Stimulated activated memory B cell treated with anti-CD40 and anti-IgM and Interleukin-4, amounts not matched to agents 10 μg/mL and 1 μg/mL and 100 μg/mL, for 72 hours (primary cell): Measurements from ENCODE around the gene UBXN10.

Experiments used
- ATAC-seq: fragments of 150-1000 bp; cut with Tn5 transposase; 2 replicates; pipeline ENCODE4 v1.10.0; 2021
- H3K27ac Mint-ChIP-seq: one replicate; pipeline ENCODE4 v1.8.0; 2022; ENCODE audit warnings: mild to moderate bottlenecking, mixed read lengths
- H3K27me3 Mint-ChIP-seq: one replicate; pipeline ENCODE4 v1.8.0; 2022; ENCODE audit warnings: mixed read lengths
- H3K36me3 Mint-ChIP-seq: one replicate; pipeline ENCODE4 v1.8.0; 2022; ENCODE audit warnings: mixed read lengths
- H3K4me1 Mint-ChIP-seq: one replicate; pipeline ENCODE4 v1.8.0; 2022; ENCODE audit warnings: mixed read lengths
- H3K4me3 Mint-ChIP-seq: one replicate; pipeline ENCODE4 v1.8.0; 2022; ENCODE audit warnings: mild to moderate bottlenecking, moderate library complexity, mixed read lengths
- H3K9me3 Mint-ChIP-seq: one replicate; pipeline ENCODE4 v1.8.0; 2022; ENCODE audit warnings: mixed read lengths

The UBXN10 gene

DNA sequence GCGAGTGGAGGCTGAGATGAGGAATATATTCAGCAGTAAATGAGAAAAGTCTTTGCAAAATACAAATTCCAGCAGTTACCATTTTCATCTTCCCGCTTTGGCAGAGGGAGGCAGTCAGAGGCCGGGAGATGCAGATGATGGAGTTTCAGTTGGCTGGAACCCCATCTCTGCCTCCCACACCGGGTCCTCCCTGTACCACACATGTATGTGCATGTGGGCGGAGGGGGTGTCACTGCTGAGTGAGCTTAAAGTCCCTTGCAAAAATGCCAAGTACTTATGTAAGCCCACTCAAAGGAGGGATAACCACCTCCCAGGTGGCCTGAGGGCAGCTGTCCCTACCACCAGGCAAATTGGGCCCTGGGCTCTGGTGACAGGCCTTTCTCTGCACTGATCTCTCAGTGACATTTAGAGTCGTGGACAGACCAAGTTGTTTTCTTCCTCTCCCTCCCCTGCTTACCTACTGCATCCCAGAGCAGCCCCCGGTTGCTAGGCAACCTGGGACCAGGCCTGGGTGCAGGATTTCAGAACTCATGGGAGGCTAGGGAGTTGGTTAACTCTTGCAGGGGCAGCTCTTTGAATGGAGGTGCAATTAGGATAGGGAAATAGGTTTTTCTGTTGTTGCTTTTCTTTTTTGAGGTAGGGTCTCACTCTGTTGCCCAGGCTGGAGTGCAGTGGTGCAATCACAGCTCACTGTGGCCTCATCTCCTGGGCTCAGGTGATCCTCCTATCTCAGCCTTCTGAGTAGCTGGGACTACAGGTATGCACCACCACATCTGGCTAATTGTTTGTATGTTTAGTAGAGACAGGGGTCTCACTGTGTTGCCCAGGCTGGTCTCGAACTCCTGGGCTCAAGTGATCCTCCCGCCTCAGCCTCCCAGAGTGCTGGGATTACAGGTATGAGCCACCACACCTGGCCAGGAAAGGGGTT lies 17.1 kb upstream of the UBXN10 start:
- Mint-ChIP-seq H3K36me3 (peaks cover 5% of the 10 kb centered on the region), H3K4me1 (peaks cover 14% of the 10 kb centered on the region), H3K27me3 (peaks cover 20% of the 10 kb centered on the region), H3K27ac (no peak overlapping the region), H3K4me3 (no peak overlapping the region), H3K9me3 (peaks cover 12% of the 10 kb centered on the region)
- no peak for ATAC-seq

DNA sequence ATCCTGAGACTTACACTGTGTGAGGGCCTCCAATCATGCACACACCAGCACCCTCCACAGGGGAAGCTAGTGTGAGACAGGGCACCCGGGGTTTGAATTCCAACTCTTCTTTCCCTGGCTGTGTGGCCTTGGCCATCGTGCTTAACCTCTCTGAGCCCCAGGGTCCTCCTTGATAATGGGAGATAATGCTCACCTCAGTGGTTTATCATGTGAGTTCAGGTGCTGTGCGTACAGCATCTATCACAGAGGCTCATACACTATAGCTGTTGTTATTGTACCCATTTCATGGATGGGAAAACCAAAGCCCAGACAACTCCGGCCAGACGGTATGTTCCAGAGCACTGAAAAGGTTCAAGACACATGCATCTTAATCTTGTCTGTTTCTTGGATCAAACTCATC lies 16.0 kb upstream of the UBXN10 start:
- Mint-ChIP-seq H3K27me3 (peaks cover 20% of the 10 kb centered on the region), H3K4me3 (no peak overlapping the region), H3K27ac (no peak overlapping the region), H3K36me3 (peaks cover 3% of the 10 kb centered on the region), H3K9me3 (peaks cover 8% of the 10 kb centered on the region), H3K4me1 (peaks cover 19% of the 10 kb centered on the region)
- no peak for ATAC-seq

GRCh38 chr1:20172033-20172590 lies 13.8 kb upstream of the UBXN10 start:
- Mint-ChIP-seq H3K36me3 (no peaks in the 10 kb centered on the region), H3K27ac (peak overlapping the region; percentile 48), H3K27me3 (peaks cover 9% of the 10 kb centered on the region), H3K4me3 (no peak overlapping the region), H3K4me1 (peaks cover 23% of the 10 kb centered on the region), H3K9me3 (no peaks in the 10 kb centered on the region)
- no peak for ATAC-seq

DNA sequence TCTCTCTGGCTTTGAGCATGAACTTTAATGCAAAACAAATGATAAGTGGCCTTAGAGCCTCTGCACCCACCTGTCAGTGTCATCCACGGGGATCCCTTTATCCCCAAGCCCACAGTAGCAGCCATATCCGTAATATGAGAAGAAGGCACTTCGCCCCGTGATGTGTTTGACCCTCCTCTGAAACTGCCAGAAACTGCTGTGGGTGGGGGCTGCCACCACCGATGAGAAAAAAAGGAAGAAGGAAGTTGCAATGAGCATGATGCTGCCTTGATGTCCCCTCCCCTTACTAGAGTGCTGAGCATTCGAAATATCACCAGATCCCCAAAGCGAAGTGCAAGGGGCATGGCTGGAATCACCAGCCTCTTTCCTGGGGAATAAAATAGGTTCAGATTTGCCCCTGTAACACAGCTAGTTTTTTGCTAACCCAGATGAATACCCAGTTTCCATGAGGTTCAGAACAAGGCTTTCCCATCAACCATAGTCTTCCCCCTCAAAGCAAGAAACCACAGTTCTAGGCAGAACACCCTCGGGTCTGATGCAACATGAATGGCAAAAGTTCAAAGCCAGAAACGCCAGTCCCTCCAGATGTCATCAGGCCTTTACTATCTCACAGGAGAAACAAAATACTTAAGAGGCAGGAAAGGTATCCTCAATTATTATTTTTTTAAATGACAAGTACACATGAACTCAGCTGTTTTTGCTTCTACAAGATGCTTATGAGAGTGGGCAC lies 10.8 kb upstream of the UBXN10 start:
- no peaks in the 10 kb centered on the region for H3K27me3 Mint-ChIP-seq
- peaks cover 11% of the 10 kb centered on the region for H3K9me3 Mint-ChIP-seq
- ATAC-seq, result peak; percentile 40
- H3K4me3 Mint-ChIP-seq, result no peak overlapping the region
- H3K36me3 Mint-ChIP-seq, result no peaks in the 10 kb centered on the region
- peaks cover 23% of the 10 kb centered on the region for H3K4me1 Mint-ChIP-seq
- peak overlapping the region; percentile 35 for H3K27ac Mint-ChIP-seq

GRCh38 chr1:20178634-20179370 lies 7.1 kb upstream of the UBXN10 start:
- Mint-ChIP-seq H3K36me3 (no peaks in the 10 kb centered on the region), H3K4me1 (peaks cover 8% of the 10 kb centered on the region), H3K9me3 (peaks cover 12% of the 10 kb centered on the region), H3K27ac (no peak overlapping the region), H3K27me3 (peaks cover 8% of the 10 kb centered on the region), H3K4me3 (no peak overlapping the region)
- ATAC-seq, result peak; percentile 28

DNA sequence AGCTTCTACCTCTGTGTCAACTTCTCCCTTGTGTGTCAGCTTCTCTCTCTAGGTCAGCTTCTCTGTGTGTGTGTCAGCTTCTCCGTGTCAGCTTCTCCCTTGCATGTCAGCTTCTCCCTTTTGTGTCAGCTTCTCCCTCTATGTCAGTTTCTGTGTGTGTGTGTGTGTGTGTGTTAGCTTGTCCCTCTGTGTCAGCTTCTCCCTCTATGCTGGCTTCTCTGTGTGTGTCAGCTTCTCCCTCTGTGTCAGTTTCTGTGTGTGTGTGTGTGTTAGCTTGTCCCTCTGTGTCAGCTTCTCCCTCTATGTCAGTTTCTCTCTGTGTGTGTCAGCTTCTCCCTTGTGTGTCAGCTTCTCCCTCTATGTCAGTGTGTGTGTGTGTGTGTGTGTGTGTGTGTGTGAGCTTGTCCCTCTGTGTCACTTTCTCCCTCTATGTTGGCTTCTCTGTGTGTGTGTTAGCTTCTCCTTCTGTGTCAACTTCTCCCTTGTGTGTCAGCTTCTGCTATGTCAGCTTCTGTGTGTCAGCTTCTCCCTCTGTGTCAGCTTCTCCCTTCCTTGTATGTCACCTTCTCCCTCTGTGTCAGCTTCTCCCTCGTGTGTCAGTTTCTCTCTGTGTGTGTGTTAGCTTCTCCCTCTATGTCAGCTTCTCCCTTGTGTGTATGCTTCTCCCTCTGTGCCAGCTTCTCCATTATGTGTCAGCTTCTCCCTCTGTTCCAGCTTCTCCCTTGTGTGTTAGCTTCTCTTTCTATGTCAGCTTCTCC lies 6.3 kb upstream of the UBXN10 start:
- H3K36me3 Mint-ChIP-seq, result no peaks in the 10 kb centered on the region
- H3K4me3 Mint-ChIP-seq, result no peak overlapping the region
- peaks cover 12% of the 10 kb centered on the region for H3K9me3 Mint-ChIP-seq
- no peak for ATAC-seq
- H3K4me1 Mint-ChIP-seq, result peaks cover 11% of the 10 kb centered on the region
- no peak overlapping the region for H3K27ac Mint-ChIP-seq
- H3K27me3 Mint-ChIP-seq, result peaks cover 16% of the 10 kb centered on the region

- no peak overlapping the region for H3K4me3 Mint-ChIP-seq
- H3K27me3 Mint-ChIP-seq, result peaks cover 23% of the 10 kb centered on the region
- peaks cover 11% of the 10 kb centered on the region for H3K4me1 Mint-ChIP-seq
- no peaks in the 10 kb centered on the region for H3K36me3 Mint-ChIP-seq
- peaks cover 12% of the 10 kb centered on the region for H3K9me3 Mint-ChIP-seq
- H3K27ac Mint-ChIP-seq, result no peak overlapping the region
- ATAC-seq, result no peak
Observed at GRCh38 chr1:20180129-20180843, 5.6 kb upstream of the UBXN10 start.

DNA sequence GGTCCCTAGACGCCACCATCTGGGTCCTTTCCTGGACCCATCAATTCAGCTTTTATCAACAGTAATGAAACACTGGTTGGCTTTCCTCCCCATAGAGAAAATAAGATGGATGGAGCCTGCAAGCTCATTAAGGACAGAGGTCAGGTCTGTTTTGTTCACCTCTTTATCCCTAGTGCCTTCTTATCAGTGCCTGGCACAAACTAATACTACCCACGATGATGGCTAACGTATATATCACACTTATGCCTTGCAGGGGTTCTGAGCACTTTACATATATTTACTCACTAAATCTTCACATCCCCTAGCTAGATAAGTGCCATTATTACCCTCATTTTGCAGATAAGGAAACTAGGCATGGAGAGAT lies 5.1 kb upstream of the UBXN10 start:
- peaks cover 12% of the 10 kb centered on the region for H3K9me3 Mint-ChIP-seq
- no peaks in the 10 kb centered on the region for H3K36me3 Mint-ChIP-seq
- peaks cover 26% of the 10 kb centered on the region for H3K27me3 Mint-ChIP-seq
- no peak overlapping the region for H3K4me3 Mint-ChIP-seq
- H3K4me1 Mint-ChIP-seq, result peaks cover 13% of the 10 kb centered on the region
- ATAC-seq, result no peak
- no peak overlapping the region for H3K27ac Mint-ChIP-seq

DNA sequence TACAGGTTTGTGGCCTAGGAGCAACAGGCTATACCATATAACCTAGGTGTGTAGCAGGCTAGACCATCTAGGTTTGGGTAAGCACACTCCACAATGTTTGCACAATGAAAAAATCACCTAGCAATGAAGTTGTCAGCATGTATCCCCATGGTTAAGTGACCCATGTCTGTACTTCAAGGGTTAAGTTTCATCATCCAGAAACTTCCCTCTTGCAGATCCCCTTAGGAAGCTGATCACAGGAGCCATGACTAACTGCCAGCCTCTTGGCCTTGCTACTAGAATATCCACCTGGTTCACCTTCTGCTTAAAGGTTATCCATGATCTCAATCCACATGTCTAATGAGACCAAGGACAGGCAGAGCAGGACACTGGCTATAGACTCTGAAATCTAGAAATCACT lies 3.5 kb upstream of the UBXN10 start:
- Mint-ChIP-seq H3K9me3 (peaks cover 12% of the 10 kb centered on the region), H3K4me1 (peaks cover 27% of the 10 kb centered on the region), H3K36me3 (no peaks in the 10 kb centered on the region), H3K27ac (no peak overlapping the region), H3K27me3 (peaks cover 34% of the 10 kb centered on the region), H3K4me3 (no peak overlapping the region)
- no peak for ATAC-seq

DNA sequence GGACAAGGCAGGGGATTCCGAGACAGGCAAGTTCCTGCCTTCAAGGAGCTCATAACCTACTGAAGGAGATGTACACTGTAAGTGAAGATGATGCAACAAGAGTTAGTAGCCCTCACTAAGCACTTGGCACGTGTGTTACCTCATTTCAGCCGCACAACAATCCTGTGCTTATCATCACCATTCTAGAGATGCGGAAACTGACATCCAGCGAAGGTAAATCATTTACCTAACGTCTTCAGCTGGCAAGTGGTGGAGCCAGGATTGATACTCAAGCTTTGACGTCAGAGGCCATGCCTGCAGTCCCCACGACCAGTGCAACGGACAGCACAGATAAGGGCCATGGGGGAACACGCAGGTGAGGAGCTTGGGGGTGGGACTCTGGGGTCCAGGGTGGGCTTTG lies 2.9 kb upstream of the UBXN10 start:
- Mint-ChIP-seq H3K9me3 (peaks cover 12% of the 10 kb centered on the region), H3K36me3 (no peaks in the 10 kb centered on the region), H3K4me3 (no peak overlapping the region), H3K4me1 (peaks cover 27% of the 10 kb centered on the region), H3K27ac (no peak overlapping the region), H3K27me3 (peaks cover 40% of the 10 kb centered on the region)
- no peak for ATAC-seq

- Mint-ChIP-seq H3K27me3 (peaks cover 47% of the 10 kb centered on the region), H3K36me3 (no peaks in the 10 kb centered on the region), H3K4me1 (peaks cover 27% of the 10 kb centered on the region), H3K27ac (no peak overlapping the region), H3K9me3 (peaks cover 12% of the 10 kb centered on the region), H3K4me3 (no peak overlapping the region)
- ATAC-seq, result no peak
Observed at GRCh38 chr1:20183616-20184271, 2.2 kb upstream of the UBXN10 start.

DNA sequence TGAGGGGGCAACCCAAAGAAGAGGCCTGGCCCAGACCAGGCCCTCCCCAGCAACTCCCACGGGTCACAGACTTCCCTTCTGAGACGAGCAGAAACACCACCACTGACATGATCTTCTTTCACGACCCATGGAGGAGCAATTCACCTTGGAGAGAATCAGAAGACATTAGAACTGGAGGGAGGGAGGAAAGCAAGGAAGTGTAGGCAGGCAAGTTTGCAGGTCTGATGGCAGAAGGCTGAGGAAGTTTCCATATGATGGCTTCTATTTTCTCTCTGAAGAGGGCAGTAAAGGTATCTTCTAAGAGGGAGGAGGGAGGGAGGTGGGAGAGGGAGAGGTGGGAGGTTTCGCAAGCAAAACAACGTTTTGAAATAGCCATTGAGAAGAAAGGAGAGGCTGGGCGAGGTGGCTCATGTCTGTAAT lies 1.4 kb upstream of the UBXN10 start:
- Mint-ChIP-seq H3K9me3 (peaks cover 6% of the 10 kb centered on the region), H3K4me1 (peaks cover 27% of the 10 kb centered on the region), H3K4me3 (peak overlapping the region; percentile 12), H3K36me3 (no peaks in the 10 kb centered on the region), H3K27ac (no peak overlapping the region), H3K27me3 (peaks cover 54% of the 10 kb centered on the region)
- no peak for ATAC-seq

DNA sequence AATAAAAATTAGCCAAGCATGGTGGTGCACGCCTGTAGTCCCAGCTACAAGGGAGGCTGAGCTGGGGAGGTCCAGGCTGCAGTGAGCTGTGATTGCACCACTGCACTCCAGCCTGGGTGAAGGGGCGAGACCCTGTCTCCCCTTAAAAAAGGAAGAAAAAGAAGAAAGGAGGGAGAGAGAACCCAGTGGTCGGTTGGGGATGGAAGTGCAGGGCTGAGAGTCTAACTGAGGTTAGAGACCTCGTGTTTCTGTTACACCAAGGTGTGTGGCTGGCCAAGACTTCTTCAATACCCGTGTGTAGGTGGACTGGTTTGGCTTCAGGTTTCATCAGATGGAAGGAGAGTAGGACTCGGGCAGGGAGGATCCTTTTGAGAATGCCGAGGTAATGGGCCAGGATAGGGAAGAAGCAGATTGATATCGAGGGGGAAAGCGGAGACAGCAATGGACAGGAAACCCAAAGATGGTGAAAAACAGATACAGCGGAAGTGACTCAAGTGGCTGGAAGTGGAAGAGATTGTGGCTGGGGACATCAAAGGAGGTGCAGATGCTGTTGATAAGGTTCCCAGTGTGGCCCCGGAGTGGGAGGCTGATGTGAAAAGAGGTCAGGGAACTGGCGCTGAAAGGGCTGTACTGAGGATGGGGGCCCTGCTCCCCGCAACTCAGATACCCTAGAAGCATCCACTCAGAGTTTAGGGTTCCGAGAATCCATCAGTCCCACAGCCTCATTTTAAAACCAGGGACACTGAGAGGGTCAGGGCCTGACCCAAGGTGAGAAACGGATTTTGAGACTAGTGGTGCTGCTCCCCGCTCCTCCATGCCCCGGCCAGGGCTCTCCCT lies 681 bp upstream of the UBXN10 start:
- H3K27ac Mint-ChIP-seq, result peak overlapping the region; percentile 11
- no peaks in the 10 kb centered on the region for H3K9me3 Mint-ChIP-seq
- peaks cover 27% of the 10 kb centered on the region for H3K4me1 Mint-ChIP-seq
- peak overlapping the region; percentile 46 for H3K4me3 Mint-ChIP-seq
- peaks cover 59% of the 10 kb centered on the region for H3K27me3 Mint-ChIP-seq
- H3K36me3 Mint-ChIP-seq, result no peaks in the 10 kb centered on the region
- ATAC-seq, result peak; percentile 17
